HG03565 (cell line): ENCODE data around the gene RTEL1.
"Not testable (repeated sequence)": the region's sequence is repeated elsewhere in the genome, so short reads cannot be mapped to it uniquely, and the experiment has no call there.

ENCODE experiments used
- ATAC-seq: cut with Tn5 transposase; IDR thresholded peaks from one replicate; pipeline ENCODE4 v1.9.1; 2021; ENCODE audit warnings: mild to moderate bottlenecking, moderate library complexity; ENCODE audit not compliant: unreplicated experiment

The RTEL1 gene

GRCh38 chr20:63648895-63649589 is 9.1 kb upstream of the RTEL1 start:
- no peak for ATAC-seq

DNA sequence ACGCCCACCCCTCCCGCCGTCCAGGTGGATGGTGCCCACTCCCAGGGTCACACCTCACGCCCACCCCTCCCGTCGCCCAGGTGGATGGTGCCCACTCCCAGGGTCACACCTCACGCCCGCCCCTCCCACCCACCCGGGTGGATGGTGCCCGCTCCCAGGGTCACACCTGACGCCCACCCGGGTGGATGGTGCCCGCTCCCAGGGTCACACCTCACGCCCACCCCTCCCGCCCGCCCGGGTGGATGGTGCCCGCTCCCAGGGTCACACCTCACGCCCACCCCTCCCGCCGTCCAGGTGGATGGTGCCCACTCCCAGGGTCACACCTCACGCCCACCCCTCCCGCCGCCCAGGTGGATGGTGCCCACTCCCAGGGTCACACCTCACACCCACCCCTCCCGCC is 7.6 kb upstream of the RTEL1 start:
- ATAC-seq, result not testable (repeated sequence)

- no peak for ATAC-seq
Observed at GRCh38 chr20:63651942-63652191, 6.2 kb upstream of the RTEL1 start.

GRCh38 chr20:63652192-63652980 is 5.7 kb upstream of the RTEL1 start:
- ATAC-seq, result no peak

DNA sequence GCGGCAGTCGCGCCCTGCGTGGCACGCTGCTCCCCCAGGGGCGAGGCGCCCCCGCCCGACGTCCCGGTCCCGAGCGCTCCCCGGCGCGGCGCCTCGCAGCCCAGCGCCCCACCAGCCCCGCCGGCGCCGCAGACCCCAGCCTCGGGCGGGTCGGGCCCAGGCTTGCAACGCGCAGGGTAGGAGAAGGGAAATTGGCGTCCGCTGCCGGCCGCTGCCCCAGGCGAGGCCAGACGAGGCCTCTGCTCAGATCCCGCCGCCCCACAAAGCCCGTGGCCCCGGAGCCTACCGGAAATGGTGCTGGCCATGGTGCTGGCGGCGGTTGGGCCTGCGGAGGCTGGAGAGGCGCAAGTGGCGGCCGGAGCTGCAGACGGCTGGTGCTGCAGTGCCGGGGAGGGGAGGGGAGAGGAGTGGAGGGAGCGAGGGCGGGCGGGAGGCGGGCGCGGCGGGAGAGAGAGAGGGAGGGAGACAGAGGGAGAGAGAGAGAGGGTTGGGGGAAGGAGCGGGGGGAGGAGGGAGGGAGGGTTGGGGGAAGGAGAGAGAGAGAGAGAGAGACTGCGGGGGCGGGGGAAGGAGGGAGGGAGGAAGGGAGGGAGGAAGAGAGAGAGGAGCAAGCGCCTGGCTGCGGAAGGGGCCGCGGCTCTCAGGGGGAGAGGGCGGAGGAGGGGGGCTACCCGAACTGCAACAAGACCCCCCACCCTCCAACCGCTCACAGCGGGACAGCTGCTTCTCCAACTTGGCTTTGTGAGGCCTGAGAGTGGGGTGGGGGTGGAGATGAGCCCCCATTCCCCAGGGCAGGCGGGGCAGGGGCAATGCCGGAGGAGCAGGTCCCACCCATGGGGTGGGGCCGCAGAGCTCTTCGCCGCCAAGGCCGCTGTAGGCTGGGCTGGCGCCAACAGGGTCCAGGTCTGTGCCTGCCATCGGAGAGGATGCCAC is 4.8 kb upstream of the RTEL1 start, which contains the start of gene STMN3:
TSS of gene STMN3 (minus strand) at position 384 of the 933 bp plus-strand sequence. CDS start at position 305, 79 bp downstream.
- no peak for ATAC-seq

GRCh38 chr20:63653974-63654668 is 4.0 kb upstream of the RTEL1 start:
- ATAC-seq, result no peak

DNA sequence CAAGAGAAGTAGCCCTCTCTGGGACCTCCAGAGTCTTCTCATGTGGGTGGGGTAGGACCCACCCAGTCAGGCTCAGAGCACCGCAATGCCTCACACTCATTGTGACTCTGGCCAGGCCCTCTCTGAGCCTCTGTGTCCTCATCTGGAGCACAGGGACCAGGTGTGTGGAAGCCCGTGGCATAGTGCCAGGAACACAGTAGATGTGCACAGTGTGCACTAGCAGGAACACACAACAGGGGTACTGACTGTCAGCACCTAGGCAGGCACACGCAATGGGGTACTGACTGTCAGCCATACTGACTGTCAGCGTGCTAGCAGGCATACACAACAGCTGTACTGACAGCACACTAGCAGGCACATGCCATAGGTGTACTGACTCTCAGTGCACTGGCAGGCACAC is 2.9 kb upstream of the RTEL1 start:
- no peak for ATAC-seq

GRCh38 chr20:63656451-63656850 is 1.7 kb upstream of the RTEL1 start:
- no peak for ATAC-seq

GRCh38 chr20:63657260-63657936 is 714 bp upstream of the RTEL1 start:
- ATAC-seq, result no peak

GRCh38 chr20:63658749-63659187 is 656 bp downstream of the RTEL1 start:
- no peak for ATAC-seq

GRCh38 chr20:63659370-63659769 is 1.3 kb downstream of the RTEL1 start:
- ATAC-seq, result no peak

- ATAC-seq, result not testable (repeated sequence)
Observed at GRCh38 chr20:63660174-63660573, 2.1 kb downstream of the RTEL1 start.

DNA sequence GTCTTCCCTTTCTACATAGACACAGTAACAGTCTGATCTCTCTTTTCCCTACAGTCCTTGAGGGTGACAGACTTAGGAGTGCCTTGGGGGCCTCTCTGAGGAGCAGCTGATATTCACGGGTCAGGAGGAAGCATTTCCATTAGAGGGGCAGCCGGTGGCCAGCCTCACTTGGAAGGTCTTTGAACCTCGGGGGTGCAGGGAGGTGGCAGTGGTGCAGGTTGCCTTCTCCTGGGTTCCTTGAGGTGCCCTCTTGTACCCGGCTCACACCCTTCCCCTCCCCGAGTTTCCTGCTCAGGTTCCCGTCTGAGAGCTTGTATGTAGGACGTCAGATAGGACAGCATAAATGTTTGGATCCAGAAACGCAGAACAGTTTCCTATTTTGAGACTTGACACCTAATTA is 2.5 kb downstream of the RTEL1 start:
- ATAC-seq, result no peak

DNA sequence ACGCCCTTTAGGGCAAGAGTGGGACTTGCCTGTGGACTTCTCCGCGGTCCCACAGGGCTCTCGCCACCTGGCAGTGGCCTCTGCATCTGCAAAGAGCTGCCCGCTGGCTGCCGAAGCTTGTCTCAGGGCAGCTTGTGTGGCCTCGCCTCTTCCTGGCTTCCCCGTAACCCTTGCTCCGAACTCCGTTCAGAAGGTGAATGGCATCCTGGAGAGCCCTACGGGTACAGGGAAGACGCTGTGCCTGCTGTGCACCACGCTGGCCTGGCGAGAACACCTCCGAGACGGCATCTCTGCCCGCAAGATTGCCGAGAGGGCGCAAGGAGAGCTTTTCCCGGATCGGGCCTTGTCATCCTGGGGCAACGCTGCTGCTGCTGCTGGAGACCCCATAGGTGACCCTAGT is 3.0 kb downstream of the RTEL1 start:
- no peak for ATAC-seq

GRCh38 chr20:63661959-63662812 is 4.1 kb downstream of the RTEL1 start:
- no peak for ATAC-seq

- ATAC-seq, result no peak
Observed at GRCh38 chr20:63662813-63663189, 4.7 kb downstream of the RTEL1 start.

DNA sequence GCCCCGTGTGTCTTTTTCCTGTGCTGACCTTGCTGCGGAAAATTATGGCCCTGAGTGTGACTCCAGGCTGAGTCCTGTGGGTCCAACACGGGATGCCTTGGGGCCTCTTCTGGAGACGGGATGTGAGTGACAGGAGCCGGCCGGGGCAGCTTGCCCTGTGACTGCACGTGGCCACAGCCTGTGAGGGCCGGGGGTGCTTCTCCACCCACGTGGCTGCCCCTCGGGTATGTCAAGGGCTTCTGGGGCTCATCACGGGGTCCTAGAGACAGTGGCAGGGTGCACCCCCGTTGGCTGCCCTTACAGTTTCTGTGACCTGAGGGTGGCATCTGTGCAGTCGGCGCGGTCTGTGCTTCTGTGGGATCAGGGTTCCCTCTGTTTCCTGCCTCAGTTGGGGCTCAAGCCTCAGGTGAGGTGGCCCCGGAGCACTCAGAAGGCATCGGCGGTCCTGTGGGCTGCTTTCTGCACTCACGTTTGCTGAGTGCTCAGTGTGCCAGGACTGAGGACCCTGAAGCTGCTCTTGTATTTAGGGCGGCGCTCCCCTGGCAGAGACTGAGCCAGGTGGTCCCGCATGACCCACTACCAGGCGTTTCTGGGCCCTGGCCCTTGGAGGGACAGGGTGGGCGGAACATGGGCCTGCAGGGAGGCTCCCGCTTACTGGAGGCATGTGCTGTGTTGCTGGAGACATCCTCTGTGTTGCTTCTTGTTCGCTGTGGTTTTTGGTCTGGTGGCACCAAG is 5.4 kb downstream of the RTEL1 start:
- ATAC-seq, result no peak

DNA sequence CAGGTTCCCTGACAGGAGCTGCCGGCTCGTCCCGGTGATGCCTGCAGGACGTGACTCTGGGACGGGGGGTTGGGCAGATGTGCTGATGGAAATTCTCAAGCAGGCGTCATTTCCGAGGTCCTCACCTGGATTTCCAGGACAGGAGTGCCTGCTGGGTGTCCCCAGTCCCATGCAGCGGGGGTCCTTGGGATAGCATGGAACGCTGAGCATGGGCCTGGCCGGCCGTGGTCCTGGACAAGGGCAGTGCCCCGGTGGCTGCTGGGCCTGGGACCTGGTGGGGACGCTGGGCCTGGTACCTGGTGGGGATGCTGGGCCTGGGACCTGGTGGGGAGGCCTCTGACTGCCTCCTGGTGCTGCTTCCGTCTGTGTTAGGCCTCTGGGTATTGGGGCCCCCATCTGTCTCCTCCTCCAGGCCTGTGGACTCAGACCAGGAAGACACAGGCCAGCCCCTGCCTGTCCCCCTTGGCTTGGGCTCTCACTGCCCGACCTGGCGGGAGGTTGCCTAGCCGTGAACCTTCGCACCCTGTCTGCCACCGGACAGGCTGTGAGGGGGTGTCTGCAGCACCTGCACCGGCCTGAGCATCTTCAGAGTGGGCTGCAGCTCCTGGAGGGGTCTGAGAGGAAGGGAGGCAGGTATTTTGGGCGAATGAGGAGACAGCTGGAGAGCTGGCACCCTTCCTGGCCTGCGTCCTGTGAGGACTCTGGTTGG is 6.2 kb downstream of the RTEL1 start:
- no peak for ATAC-seq
